GM18867 (cell line): ENCODE results near the gene ALG3.
A peak's percentile ranks its signal among the peaks of the same experiment; 100 is the strongest.

Source experiments
- ATAC-seq: cut with Tn5 transposase; IDR thresholded peaks from one replicate; pipeline ENCODE4 v1.9.1; 2021; ENCODE audit warnings: mild to moderate bottlenecking, moderate library complexity; ENCODE audit not compliant: unreplicated experiment

The ALG3 gene

DNA sequence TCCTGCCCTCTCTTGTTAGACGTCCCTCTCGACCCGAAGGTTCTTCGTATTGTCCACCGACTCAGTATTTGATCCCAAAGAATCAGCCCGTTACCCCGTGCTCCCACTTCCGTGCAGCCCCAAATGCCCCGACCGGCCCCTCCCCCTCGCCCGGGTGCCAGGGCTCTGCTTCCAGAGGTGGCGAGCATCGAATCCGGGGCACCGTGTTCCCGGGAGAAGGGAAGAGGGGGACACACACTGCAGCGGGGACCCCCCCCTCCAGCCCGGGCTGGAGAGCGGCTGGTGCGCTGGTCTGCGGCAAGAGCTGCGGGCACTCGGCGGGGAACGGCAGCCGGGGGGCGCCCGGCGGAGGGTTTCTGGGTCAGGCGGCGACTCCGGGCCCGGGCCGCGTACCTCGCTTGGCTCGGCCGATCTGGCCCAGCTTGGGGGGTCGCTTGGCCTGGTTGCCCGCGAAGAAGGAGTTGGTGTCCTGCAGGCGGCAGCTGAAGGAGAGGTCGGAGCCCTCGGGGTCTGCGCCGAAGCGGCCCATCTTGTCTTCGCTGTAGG is 12.0 kb upstream of the ALG3 start:
- ATAC-seq, result peak; percentile 9

DNA sequence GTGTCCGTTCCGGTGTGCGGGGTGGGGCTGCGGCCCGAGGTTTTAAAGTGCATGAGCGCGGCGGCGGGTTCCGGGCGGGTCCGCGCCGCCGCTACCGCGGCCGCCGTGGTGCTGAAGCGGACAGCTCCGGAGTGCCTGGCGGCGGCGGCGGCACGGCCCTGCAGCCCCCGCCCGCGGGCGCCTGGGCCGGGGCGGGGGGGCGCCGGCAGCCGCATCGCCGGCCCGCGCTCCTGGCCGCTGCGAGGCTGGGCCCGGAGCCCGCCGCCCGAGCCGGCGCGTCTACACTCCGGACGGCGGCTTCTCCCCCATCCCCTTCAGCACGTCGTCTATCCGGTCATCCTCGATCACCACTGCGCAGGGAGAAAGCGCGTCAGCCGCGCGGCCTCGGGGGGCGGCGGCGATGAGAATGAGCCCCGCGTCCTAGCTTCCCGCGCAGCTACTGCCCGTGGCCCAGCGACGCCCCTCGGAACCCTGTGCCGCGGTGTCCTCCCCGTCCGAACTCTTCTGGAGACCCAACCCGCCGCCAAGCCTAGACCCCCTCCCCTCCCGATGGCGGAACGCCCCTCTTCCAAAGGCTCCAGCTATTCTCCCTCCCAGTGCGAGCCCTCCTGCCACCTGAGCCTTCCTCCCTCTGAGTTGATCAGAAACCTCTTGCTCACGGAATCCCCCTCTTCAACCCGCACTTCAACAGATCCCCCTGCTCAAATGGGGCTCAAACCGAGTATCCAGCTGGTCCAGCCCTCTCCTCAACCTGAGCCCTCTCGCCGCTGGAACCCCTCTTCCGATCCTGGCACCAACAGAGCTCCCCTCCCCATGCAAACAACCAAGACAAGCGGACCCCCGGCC is 11.3 kb upstream of the ALG3 start:
- ATAC-seq, result no peak

DNA sequence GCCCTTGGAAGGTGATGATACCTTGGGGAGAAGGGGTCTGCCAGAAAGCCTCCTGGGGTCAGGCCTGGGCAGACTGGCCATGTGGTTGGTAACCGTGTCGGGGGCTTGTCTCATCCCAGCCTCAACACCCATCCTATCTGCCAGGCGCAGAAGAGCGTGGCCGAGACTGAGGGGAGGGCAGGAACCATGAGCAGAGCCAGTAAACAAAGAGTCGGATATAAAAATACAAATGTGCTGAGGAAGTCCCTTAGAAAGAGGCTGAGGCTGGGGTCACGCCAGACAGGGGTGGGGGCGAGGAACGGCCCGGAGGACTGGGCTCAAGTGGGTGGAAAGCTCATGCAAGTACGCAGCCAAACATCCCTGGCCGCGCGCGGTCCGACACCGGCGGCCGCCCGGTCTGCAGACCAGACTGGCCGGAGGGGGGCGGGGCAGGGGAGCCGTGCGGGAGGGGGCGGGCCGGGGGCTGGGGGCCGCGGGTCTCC is 10.7 kb upstream of the ALG3 start:
- no peak for ATAC-seq

DNA sequence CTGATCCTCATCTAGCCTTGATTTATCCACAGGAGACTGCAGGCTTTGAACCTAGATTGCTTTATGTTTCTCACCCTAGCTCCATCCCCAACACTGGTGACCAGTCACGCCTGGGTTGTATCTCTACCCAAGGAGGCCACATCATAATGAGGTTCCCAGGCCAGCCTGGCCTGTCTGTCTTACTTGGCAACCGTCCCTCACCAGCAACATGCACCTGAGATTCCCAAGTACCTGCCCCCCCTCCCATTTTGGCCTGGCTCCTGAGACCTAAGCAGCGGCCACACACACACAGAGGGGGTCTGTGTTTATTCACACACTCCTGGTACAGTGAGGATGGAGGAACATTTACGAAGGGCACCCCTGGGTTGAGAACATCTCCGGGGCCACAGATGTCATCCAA is 10.2 kb upstream of the ALG3 start:
- no peak for ATAC-seq

DNA sequence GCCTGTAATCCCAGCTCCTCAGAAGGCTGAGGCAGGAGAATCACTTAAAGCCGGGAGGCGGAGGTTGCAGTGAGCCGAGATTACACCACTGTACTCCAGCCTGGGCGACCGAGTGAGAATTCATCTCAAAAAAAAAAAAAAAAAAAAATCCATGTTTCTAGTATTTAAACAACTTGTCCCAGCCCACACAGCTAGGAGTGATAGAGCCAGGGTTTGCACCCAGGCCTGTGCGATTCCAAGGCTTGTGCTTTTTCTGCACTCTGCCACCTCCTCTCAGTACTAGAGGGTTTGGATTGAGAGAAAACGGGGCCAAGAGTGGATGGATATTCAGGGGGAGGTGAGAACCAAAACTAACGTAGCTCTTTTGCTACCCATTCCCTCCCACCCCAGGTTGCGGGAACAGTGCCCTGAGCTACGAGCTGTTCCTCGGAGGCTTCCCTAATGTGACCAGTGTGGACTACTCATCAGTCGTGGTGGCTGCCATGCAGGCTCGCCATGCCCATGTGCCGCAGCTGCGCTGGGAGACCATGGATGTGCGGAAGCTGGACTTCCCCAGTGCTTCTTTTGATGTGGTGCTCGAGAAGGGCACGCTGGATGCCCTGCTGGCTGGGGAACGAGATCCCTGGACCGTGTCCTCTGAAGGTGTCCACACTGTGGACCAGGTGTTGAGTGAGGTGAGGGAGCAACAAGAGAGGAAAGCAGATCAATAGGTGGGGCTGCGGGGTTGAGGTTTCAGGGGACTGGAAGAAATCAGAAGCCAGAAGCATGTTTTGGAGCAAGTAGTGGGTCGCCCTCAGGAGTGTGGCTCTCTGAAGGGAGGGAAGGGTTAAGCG is 8.5 kb upstream of the ALG3 start:
- no peak for ATAC-seq

DNA sequence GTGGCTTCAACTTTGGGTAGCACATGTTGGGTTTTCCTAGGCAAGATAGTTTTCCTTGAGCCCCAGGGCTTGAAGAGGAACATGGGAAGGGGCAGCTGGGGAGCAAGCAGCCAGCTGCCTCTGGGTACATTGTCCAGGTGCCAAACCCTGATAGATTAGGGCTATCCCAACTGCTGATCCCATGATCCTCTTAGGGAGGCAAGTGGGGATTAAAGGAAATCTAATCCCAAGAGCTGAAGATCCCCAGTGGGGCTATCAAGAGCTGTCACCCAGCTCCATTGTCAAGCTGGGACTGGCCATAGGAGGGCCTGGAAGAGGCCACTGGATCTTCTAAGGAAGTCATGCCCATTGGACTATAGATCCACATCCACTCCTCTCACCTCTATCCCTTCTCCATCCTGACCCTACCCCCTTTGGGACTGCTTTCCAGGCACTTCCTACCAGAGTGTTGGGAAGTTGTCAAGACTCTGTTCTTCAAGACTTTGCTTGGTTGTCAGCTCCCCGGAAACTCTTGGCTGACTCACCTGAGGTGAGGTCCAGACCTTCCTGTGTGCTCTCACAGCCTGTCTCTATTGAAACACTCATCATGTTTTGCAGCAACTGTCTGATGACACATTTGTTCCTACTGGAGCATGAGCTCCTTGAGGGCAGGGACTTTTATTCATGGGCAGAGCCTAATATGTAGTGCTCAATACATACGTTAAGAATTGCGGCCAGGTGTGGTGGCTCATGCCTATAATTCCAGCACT is 6.7 kb upstream of the ALG3 start:
- no peak for ATAC-seq

DNA sequence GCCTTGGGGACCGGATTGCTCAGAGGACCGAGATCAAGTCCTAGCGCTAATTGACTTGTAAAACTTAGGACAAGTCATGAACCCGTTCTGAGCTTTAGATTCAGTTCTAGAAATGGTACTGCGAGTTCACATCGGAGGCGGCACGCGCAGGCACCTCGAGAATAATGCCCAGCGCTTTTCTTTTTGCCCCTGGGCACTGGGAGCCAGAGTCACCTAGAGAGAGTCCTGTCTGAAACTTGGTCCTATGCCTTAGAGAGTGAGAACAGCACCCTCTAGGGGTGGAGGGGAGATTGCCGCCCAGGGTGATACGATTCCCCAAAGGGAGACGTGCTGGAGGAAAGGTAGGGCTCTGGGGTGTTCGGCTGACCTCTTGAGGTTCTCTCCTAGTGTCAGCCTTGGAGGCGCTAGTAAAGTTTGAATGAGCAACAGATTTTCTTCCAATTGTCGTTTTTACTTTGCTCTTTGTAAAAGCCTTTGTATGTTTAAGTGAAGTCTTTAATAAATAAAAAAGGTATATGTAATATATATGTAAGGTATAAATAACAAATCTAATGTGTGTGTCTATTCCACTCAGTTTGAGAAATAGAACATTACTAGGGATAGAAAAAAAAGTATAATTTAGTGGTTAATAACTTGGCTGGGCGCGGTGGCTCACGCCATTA is 1.5 kb upstream of the ALG3 start:
- ATAC-seq, result peak; percentile 67

DNA sequence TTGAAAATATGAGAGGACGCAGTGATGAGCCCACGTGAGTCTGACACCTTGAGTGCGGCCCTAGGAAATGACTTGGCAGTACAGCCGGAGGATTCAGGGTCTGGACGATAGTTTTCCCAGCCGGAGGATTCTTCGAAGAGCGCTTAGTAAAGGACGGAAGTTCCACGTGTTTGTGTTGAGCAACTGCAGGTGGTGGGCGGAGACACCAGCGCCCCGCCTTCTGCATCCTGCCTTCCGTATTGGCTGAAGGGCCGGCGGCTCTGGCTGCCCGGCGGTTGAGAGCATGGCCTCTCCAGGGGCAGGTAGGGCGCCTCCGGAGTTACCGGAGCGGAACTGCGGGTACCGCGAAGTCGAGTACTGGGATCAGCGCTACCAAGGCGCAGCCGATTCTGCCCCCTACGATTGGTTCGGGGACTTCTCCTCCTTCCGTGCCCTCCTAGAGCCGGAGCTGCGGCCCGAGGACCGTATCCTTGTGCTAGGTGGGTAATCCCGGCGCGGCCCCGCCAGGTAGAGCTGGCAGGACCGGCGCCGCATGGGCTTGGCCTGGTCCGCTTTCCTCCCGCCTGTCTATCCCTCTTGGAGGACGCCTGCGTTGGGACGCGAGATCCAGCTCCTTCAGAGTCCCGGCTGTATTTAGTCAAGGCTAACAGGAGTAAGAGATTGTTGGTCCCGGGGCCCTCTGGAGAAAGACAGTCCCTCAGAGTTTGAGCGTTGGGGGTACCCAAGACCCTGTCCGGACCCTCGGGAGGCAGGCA is 827 bp upstream of the ALG3 start, which contains the start of gene EEF1AKMT4:
EEF1AKMT4 (plus strand) TSS at position 261 of the 755 bp plus-strand sequence; CDS start at position 284, 23 bp downstream.
- ATAC-seq, result peak; percentile 86

DNA sequence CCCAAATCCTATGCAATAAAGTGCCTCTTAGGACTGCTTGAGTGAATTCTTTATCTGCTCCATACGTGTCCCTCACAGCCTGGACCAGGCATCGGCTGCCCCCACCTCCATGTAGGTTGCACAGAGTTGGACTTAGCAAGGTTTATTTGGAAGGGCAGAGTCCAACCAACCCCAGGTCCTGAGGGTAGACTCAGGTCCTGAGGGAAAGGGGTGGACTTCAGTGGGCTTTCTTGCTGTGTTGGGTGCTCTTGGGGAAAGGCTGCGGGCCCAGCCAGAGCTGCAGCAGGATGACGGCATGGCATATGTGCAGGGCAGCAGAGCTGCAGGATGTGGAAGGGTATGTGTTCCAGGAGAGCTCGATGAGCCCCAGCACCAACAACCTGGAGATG is 6.5 kb downstream of the ALG3 start:
- ATAC-seq, result no peak

DNA sequence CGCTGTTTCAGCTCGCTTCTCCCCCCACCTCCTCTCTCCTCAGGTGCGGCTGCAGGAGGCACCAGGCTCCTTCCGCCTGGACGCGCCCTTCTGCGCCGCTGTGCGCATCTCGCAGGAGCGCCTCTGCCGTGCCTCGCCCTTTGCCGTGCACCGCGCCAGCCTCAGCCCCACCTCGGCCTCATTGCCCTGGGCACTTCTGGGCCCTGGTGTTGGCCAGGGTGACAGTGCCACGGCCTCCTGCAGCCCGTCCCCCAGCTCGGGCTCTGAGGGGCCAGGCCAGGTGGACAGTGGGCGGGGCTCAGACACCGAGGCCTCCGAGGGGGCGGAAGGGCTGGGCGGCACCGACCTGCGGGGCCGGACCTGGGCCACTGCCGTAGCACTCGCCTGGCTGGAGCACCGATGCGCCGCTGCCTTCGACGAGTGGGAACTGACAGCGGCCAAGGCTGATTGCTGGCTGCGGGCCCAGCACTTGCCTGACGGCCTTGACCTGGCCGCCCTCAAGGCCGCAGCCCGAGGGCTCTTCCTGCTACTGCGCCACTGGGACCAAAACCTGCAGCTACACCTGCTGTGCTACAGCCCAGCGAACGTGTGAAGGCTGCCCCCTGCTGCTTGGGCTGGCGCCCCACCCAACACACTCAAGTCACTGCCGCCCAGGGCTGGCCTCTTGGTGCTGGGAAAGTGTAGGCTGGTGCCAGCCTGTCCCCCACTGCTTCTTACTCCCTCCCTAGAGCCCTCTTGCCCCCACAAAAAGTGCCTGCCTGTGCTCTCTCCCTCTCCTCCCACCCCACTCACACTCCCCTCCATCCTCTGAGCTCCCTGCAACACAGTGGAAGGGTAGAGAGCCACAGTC is 7.1 kb downstream of the ALG3 start:
- ATAC-seq, result no peak

DNA sequence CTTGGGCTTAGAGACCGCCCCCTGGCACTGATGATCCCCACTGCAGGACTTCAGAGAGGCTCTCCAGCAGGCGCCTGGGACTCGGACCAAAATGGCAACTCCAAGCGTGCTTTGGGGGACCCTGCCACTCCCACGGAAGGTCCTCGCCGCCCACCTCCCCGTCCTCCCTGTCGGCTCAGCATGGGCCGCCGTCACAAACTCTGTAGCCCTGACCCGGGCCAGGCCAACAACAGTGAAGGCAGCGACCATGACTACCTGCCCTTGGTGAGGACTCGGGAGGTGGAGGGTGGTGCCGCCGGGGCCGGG is 7.7 kb downstream of the ALG3 start:
- no peak for ATAC-seq

DNA sequence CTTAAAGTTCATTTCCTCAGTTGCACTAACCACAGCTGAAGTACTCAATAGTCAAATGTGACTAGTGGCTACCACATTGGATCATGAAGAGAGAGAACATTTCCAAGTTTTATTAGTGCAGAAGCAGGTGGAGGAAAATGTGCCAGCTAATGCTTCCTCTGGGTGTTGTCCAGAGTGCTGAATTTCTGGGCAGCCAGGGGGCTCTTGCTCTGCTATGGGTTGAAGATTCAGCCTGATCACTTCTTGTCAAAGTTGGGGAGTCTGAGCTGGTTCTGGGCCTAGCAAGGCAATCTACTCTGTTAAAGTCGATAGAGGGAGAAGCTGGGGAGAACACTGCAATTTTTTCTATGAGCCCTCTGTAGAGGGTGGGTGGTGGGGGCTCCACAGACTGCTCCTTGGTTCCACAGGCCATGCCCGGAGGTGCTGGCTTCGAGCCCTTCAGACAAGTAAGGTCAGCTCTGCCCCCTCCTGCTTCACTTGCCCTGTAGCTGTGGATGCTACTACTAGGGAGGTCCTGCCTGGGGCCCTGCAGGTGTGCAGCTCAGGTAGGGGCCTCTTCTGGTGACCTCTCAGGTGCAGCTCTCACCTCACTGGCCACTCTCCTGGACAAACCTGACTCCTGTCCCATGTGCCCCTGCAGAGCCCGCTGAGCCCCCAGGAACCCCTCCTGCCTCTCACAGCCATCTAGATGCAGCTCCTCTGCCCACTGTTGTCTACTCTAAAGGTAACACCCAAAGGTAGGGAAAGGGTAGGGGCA is 8.2 kb downstream of the ALG3 start:
- ATAC-seq, result no peak

DNA sequence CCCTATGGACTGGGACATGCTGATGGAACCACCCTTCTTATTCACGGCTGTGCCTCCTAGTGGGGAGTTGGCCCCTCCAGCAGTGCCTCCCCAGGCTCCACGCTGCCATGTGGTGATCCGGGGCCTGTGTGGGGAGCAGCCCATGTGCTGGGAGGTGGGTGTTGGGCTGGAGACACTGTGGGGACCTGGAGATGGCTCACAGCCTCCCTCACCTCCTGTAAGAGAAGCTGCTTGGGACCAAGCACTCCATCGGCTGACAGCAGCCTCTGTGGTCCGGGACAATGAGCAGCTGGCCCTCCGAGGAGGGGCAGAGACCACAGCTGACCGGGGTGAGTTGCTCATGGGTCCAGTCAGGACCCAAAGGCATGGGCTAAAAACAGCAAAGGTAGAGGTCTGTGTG is 9.1 kb downstream of the ALG3 start:
- no peak for ATAC-seq

DNA sequence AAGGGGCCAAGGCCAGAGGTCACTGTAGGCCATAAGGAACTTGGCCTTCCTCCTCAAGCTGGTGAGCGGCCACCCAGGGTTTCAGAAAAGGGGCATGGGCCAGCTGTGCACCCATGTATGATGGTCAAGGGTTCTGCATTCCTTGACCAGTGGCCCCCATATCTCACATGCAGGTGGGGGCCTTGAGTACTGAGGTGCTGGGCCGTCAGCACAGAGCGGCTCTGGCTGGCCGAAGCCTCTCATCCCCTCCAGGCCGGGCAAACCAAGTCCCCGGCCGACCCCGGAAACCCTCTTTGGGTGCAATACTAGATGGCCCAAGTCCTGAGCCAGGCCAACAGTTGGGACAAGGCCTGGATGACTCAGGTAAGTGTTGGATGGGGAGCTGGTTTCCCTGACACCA is 9.5 kb downstream of the ALG3 start:
- ATAC-seq, result no peak

DNA sequence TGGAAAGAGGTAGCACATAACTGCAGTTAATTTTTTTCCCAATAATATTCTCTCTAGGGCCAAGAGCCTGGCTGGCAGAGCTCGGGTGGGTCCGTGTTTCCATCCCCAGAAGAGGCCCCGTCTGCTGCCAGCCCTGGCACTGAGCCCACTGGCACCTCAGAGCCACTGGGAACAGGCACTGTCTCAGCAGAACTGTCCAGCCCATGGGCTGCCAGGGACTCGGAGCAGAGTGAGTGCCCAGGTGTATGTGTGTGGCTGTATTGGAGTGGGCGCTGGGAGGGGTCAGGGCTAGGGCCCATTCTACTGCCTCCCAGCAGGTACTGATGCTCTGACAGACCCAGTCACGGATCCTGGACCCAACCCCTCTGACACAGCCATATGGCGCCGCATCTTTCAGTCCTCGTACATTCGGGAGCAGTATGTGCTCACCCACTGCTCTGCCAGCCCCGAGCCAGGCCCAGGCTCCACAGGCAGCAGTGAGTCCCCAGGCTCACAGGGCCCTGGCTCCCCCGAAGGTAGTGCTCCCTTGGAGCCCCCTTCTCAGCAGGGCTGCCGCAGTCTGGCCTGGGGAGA is 10.4 kb downstream of the ALG3 start:
- no peak for ATAC-seq

DNA sequence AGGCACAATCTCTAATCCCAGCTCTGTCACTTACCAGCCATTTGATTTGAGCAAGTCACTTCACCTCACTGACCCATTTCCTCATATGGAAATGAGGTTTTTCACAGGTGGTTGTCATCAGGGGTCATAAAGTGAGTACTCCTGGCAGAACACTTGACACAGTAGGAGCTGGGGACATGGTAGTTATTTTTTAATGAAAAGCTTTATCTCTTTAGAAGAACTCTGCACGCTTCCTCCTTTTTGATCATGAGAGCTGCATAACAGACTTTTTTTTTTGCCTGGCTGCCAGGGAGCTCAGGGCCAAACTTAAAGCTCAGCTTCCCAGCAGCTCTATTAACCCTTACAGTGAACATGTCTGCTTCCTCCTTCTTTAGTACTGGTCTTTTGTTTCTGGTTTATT is 11.0 kb downstream of the ALG3 start:
- no peak for ATAC-seq

DNA sequence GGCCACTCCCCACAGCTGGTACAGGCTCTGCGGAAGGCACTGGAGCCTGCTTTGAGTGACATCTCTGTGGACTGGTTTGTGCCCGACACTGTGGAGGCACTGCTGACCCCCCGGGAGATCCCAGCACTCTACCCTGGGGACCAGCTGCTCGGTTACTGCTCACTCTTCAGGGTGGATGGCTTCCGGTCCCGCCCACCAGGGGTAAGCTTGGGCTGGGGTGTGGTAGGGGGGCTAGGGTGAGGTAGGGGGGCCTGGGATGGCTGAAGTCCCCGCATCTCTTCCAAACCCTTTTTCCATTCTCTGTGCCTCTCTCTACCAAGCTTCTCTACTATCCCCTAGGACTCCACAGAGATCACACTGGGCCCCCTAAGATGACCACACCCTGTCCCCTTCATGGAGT is 11.6 kb downstream of the ALG3 start:
- ATAC-seq, result no peak

DNA sequence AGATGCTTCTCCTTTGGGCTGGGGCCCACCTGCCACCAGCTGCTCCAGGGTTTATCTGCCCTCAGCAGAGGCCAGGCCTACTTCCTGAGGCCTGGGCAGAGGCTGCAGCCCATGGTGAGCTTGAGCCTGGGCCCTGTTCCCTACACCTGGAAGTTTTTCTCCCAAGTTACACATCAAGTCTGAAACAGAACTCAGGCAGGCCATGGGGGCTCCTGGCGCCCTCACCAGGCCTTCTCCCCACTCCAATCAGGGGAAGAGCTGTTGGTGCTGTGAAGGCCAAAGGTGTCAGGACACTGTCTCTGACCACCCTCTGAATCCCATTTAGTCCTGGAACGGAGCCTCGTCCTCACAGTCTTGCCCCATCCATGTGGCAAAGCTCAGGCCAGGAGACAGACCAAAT is 12.1 kb downstream of the ALG3 start:
- no peak for ATAC-seq
